Measurements from ENCODE around the gene PTCSC3.

The PTCSC3 gene

DNA sequence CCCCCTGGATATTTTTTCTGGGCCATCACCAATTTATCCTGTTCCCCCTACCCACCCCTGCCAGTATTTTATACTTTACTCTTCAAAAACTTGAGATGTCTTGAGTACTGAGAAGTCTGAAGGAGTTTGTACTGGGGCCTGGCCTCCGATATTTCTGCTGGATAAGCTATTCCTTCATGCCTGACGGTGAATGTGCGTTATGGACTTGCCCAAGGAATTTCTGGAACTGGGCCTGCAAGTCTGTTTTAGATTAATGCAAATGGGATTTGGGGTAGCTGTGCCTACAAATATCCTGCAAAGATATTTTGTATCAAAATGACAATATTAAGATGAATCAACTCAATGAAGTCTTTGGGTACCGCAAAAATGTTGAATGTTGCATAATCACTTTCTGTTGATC is at the start of gene PTCSC3:
Gene PTCSC3 (minus strand): TSS at position 199 of the 400 bp plus-strand sequence.
- Histone ChIP-seq H3K36me3 (ENCODE audit: insufficient read depth, low read length) (no peaks in the 10 kb centered on the region), H2AFZ (ENCODE audit: low read length) (no peak within 1 kb of the TSS), H4K20me1 (ENCODE audit: insufficient read depth, low read length) (no peaks in the 10 kb centered on the region), H3K27ac (ENCODE audit: low read depth, low read length, poor library complexity, severe bottlenecking) (no peak within 1 kb of the TSS), H3K79me2 (ENCODE audit: insufficient read depth, low read length) (no peaks in the 10 kb centered on the region), H3K4me1 (ENCODE audit: insufficient read depth, low read length, severe bottlenecking) (no peaks in the 10 kb centered on the region), H3K27me3 (ENCODE audit: insufficient read depth, low read length) (no peaks in the 10 kb centered on the region), H3K9ac (ENCODE audit: low read length) (no peak within 1 kb of the TSS), H3K9me3 (ENCODE audit: low read length) (no peaks in the 10 kb centered on the region), H3F3A (ENCODE audit: insufficient read depth, low read length) (no peaks in the 10 kb centered on the region), H3K9me2 (ENCODE audit: low read depth, low read length) (no peaks in the 10 kb centered on the region), H3K4me3 (ENCODE audit: low read depth, low read length, poor library complexity, severe bottlenecking) (no peak within 1 kb of the TSS), H3K4me2 (ENCODE audit: low read length) (no peak within 1 kb of the TSS)
- no peak for TF ChIP-seq EZH2 (IDR thresholded peaks at IDR 0.05; ENCODE audit: borderline replicate concordance, low read length)
- TF ChIP-seq, protein P1, sequence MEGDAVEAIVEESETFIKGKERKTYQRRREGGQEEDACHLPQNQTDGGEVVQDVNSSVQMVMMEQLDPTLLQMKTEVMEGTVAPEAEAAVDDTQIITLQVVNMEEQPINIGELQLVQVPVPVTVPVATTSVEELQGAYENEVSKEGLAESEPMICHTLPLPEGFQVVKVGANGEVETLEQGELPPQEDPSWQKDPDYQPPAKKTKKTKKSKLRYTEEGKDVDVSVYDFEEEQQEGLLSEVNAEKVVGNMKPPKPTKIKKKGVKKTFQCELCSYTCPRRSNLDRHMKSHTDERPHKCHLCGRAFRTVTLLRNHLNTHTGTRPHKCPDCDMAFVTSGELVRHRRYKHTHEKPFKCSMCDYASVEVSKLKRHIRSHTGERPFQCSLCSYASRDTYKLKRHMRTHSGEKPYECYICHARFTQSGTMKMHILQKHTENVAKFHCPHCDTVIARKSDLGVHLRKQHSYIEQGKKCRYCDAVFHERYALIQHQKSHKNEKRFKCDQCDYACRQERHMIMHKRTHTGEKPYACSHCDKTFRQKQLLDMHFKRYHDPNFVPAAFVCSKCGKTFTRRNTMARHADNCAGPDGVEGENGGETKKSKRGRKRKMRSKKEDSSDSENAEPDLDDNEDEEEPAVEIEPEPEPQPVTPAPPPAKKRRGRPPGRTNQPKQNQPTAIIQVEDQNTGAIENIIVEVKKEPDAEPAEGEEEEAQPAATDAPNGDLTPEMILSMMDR (IDR thresholded peaks at IDR 0.05; ENCODE audit: low read length), result no peak

DNA sequence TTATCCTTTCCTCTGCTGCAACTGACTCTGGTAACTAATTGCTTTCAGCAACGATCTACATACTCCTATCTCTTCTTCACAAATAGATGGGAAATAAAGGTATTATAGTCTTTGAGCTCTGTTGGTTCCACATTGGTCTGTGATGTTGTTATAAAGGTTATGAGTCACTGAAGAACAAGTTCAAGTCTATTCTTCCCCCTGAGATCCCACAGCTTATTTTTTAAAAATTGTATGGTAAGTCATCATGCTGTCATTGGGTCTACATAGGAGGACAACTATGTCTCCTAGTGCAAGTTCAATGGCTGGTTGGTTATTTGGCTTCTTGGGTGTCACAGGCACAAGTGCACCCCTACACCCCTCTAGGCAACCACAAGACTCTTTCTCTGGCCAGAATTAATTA is 49.6 kb upstream of the PTCSC3 start:
- Histone ChIP-seq H3K4me2 (ENCODE audit: low read length) (no peak overlapping the region), H3K27ac (ENCODE audit: low read depth, low read length, poor library complexity, severe bottlenecking) (no peak overlapping the region), H3K4me3 (ENCODE audit: low read depth, low read length, poor library complexity, severe bottlenecking) (no peak overlapping the region), H3F3A (ENCODE audit: insufficient read depth, low read length) (no peaks in the 10 kb centered on the region), H3K4me1 (ENCODE audit: insufficient read depth, low read length, severe bottlenecking) (no peaks in the 10 kb centered on the region), H3K27me3 (ENCODE audit: insufficient read depth, low read length) (no peaks in the 10 kb centered on the region), H3K79me2 (ENCODE audit: insufficient read depth, low read length) (no peaks in the 10 kb centered on the region), H3K36me3 (ENCODE audit: insufficient read depth, low read length) (no peaks in the 10 kb centered on the region), H2AFZ (ENCODE audit: low read length) (no peak overlapping the region), H4K20me1 (ENCODE audit: insufficient read depth, low read length) (no peaks in the 10 kb centered on the region), H3K9ac (ENCODE audit: low read length) (no peak overlapping the region), H3K9me3 (ENCODE audit: low read length) (no peaks in the 10 kb centered on the region), H3K9me2 (ENCODE audit: low read depth, low read length) (no peaks in the 10 kb centered on the region)
- no peak for TF ChIP-seq EZH2 (IDR thresholded peaks at IDR 0.05; ENCODE audit: borderline replicate concordance, low read length)
- TF ChIP-seq, protein P1 (IDR thresholded peaks at IDR 0.05; ENCODE audit: low read length), result no peak

DNA sequence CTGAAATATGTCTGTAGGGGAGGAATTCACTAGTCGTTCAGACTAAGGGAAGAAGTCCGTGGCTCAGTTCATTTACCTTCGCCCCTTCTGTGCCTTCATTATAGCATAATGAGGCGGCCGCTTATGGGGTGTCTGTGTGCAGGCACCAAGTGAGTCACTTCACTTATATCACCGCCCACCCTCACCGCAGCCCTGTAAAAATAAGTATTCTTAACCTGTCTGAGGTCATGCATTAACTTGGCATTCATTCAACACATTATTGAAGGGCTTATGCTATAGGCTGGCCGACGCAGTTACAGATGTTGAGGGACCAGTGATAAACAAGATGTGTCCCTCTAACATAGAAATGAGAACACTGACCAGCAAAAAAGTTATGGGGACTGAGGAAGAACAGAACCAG is 47.7 kb upstream of the PTCSC3 start:
- Histone ChIP-seq H3K4me2 (ENCODE audit: low read length) (no peak overlapping the region), H3K4me1 (ENCODE audit: insufficient read depth, low read length, severe bottlenecking) (no peaks in the 10 kb centered on the region), H3K27ac (ENCODE audit: low read depth, low read length, poor library complexity, severe bottlenecking) (no peak overlapping the region)

More for the DNA sequence above, 47.7 kb upstream of the PTCSC3 start:
- Histone ChIP-seq H3K9ac (ENCODE audit: low read length) (no peak overlapping the region), H3K27me3 (ENCODE audit: insufficient read depth, low read length) (no peaks in the 10 kb centered on the region), H4K20me1 (ENCODE audit: insufficient read depth, low read length) (no peaks in the 10 kb centered on the region), H3K79me2 (ENCODE audit: insufficient read depth, low read length) (no peaks in the 10 kb centered on the region), H2AFZ (ENCODE audit: low read length) (no peak overlapping the region), H3K9me2 (ENCODE audit: low read depth, low read length) (no peaks in the 10 kb centered on the region), H3K4me3 (ENCODE audit: low read depth, low read length, poor library complexity, severe bottlenecking) (no peak overlapping the region), H3F3A (ENCODE audit: insufficient read depth, low read length) (no peaks in the 10 kb centered on the region), H3K36me3 (ENCODE audit: insufficient read depth, low read length) (no peaks in the 10 kb centered on the region), H3K9me3 (ENCODE audit: low read length) (no peaks in the 10 kb centered on the region)
- no peak for TF ChIP-seq EZH2 (IDR thresholded peaks at IDR 0.05; ENCODE audit: borderline replicate concordance, low read length)
- TF ChIP-seq, protein P1 (IDR thresholded peaks at IDR 0.05; ENCODE audit: low read length), result no peak

All from OCI-LY1 (cell line).